Fibroblast of pulmonary artery (primary cell): ENCODE measurements around the gene CDC42BPA.

Experiments used
- DNase-seq: peaks from one replicate; pipeline ENCODE4 v3.0.0-alpha.2; 2010; ENCODE audit warnings: low read depth
- H3K4me3 ChIP-seq: replicated peaks from 2 replicates; pipeline ENCODE4 v1.5.1; 2011; ENCODE audit warnings: low read depth, mild to moderate bottlenecking, control low read depth, low read length, moderate library complexity
- CTCF ChIP-seq: IDR thresholded peaks from 2 replicates; pipeline ENCODE4 v1.5.1; 2011; ENCODE audit warnings: mild to moderate bottlenecking, control low read depth, low read length, inconsistent platforms; ENCODE audit errors: missing control alignments

CDC42BPA gene

GRCh38 chr1:226974544-226975258, 343.6 kb downstream of the CDC42BPA start:
- TF ChIP-seq CTCF = no peak
- no peak for DNase-seq
- H3K4me3 ChIP-seq = no peak overlapping the region

DNA sequence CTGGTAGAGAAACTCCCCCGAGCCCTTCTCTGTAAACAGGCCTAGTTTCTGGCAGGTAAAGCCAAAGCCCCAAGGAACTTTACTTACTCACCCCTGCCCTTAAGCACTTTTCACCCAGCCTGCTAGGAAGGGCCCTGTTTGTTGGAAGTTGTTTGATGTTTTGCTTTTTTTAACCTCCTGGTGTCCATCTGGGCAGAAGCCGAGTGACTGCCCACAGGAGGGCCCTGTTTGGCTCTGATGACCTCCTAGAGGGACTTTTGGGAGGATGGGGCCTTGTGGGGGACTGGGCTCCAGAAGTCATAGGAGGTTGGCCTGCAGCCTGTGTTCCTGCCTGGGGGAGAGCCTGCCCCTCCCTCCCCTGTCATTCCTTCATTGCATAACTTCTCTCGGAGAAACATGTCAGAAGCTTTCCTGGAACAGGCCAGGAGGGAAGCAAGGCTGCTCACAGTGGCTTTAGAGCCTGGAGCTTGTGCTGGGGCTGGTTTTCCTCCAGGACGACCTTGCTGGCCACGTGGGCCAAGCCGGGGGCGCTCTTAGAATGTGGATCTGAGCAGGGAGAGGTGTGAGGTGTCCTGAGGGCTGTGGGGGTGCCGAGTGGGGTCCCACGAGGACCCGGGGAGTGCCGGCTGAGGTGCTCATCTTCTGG, 344.3 kb downstream of the CDC42BPA start:
- TF ChIP-seq CTCF = peak; percentile 10
- no peak overlapping the region for H3K4me3 ChIP-seq
- peak; percentile 79 for DNase-seq

GRCh38 chr1:226973371-226973897, 344.9 kb downstream of the CDC42BPA start:
- TF ChIP-seq CTCF = no peak
- no peak overlapping the region for H3K4me3 ChIP-seq
- DNase-seq = no peak

GRCh38 chr1:226972931-226973330, 345.4 kb downstream of the CDC42BPA start:
- no peak for TF ChIP-seq CTCF
- no peak overlapping the region for H3K4me3 ChIP-seq
- no peak for DNase-seq

- no peak for TF ChIP-seq CTCF
- DNase-seq = no peak
- no peak overlapping the region for H3K4me3 ChIP-seq
Observed at GRCh38 chr1:226971765-226972164, 346.5 kb downstream of the CDC42BPA start.

DNA sequence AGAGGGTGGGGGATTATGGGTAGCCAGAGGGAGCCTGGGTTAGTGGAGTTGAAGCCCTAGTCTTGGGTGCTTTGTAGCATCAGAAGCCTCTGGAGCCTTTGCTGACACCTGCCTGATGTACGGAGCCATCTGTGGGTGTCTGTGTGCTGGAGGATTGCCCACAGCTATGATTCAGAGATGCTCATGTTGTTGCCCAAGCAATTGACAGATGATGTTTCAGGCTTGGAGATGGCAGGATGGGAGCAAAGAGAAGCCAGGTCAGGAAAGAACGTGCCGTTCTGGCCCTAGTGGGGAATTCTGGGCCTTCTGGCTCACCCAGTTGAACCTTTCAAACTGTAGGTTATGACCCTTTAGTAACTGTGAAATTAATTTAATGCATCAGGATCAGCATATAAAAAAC, 350.6 kb downstream of the CDC42BPA start:
- DNase-seq = peak; percentile 31
- no peak overlapping the region for H3K4me3 ChIP-seq
- TF ChIP-seq CTCF = no peak

DNA sequence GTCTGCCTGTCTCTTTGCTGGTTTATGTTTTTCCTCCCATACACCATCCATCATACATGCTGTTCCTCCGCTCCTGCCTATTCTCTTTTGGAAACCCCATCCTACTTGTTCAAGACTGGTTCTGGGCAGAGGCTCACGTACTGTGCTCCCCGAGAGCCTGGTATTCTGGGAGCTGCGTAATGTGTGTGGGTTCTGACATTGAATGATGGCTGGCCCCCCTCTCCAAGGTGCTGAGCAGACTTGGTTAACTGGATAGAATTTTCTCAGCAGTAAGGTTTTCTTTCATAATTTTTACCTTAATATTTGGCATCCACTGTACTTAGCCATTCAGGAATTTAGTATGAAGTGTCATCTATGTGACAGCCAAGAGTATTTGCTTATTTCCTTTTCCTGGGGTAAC, 351.6 kb downstream of the CDC42BPA start:
- no peak for TF ChIP-seq CTCF
- DNase-seq = no peak
- H3K4me3 ChIP-seq = no peak overlapping the region
